SK-N-DZ (cell line): ENCODE measurements around the gene KRT17.
"Not testable (repeated sequence)": the region's sequence is repeated elsewhere in the genome, so short reads cannot be mapped to it uniquely, and the experiment has no call there.

Source experiments
- DNase-seq: peaks from one replicate; pipeline ENCODE4 v3.0.0-alpha.2; 2015; ENCODE audit warnings: low spot score

KRT17 gene

DNA sequence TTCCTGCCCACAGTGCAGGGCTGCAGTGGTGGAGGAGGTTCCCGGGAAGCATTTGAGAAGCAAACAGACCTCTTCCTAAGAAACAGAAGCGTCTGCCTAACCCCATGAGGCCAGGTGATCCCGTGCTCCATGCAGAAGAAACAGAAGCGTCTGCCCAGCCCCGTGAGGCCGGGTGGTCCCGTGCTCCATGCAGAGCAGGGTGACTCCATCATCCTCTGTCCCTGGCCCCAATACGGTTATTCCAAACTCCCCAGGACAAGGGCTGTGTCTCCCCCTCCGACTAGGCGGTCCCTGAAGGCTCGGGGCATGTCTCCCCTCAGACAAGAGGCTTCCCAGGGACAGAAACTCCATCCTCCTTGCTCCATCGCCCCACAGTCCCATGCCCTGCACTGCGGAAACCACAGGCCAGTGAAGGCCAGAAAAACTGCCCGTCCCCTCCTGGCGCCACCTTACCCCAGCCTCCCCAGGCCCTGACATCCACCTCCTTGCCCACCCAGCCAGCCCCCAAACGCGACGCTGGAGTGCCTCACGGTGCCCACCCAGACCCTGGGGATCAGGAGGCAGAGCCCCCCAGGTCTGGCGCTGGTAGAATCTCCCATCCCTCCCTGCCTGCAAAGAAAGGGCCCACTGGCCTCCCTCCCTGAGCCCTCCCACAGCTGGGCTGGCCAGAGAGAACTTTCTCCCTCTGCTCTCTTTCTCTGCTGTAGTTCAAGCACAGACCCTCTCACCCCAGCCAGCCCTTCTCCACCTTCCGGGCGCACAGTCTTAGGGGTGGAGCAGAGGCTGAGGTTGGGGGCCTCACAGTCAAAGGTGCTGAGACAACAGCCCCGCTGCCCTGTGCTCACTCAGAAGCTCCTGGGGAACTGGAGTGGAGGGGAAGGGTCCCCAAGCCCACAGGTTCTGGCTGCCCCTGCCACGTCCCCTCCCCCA, 30.6 kb upstream of the KRT17 start:
- DNase-seq, result no peak

DNA sequence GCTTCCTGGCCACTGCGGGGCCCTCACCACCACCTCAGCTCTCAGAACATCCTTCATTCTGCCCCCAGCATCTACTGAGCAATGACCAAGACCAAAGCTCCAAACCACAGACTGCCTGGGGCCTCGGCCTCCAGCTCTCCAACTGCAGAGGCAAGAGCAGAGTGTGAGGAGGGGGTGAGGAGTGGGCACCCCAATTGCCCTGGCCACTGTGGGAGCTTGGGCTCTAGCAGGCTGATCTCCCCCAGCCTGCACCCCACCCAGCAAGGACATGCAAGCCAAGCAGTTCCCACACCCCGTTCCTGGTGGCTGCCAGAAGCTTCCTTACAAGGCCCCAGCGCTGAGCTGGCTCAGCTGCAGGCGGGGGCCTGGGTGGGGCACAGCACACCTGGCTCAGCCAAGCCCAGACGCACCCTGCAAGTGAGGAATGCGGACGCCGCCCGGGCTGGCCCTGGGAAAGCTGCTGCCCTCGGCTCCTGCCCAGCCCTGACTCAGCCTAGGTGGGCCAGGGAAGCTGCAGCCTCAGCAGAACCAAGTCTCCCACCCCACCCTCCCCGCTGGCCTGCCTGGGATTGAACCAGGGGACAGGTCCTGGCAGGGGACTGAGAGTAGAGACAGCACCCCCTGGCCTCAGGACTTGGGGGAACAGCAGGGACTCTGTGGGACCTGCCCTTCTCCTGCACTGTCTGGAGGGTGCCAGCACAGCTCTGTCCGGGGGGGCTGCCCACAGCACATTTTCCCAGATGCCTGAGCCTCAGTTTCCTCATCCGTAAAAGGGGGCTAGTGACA, 29.7 kb upstream of the KRT17 start:
- DNase-seq, result no peak

DNA sequence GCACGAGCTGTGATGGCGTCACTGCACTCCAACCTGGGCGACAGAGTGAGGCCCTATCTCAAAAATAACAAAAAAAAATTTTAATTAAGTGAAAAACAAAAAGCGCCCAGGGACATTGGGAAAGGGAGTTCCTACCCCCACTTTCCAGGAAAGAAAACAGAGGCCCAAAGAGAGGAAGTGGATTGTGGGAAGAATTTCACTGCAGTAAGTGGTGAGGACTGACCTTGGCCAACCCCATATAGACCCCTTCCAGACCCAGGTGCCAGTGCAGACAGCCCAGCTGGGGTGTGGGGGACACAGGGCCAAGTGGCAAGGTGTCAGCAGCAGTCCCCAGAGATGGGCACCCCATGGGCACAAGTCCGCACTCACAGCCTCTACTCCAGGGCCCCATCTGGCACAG, 29.0 kb upstream of the KRT17 start:
- DNase-seq, result no peak

- no peak for DNase-seq
Observed at GRCh38 chr17:41652461-41652970, 28.1 kb upstream of the KRT17 start.

GRCh38 chr17:41651625-41652460, 27.5 kb upstream of the KRT17 start:
- DNase-seq, result no peak

DNA sequence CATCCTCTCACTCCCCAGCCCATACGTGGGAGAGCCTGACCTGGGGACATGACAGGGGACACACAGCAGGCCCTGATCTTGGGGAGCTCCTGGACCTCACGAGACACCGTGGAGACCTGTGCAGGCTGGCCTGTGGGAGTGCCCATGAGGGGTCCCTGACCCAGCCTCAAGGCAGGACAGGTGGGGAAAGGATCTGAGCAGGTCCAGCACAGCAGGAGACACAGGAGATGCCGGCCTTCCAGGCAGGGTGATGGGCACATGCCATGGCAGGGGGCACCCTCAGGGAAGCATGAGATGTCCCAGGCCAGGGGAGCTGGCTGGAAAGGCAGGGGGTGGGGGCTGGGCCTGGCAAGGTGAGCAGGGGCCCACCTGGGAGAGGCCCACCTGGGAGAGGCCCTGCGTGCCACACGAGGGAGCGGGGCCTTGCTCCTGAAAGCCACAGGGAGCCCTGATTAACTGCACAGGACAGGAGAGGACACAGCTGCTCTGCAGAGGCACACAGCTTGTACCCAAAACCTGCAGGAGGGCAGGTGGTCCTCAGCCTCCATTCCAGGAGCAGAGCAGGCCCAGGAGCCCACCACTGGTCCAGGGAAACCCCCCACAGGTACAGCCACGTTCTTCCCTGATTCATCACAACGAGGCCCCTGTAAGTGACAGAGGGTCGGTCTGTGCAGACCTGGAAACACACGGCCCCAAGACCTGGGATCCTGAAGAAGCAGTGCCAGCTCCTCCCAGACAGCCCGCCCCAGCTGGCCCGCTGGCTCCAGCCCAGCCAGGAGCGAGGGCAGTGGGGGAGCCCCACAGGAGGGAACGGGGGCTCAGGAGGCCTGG, 26.6 kb upstream of the KRT17 start:
- DNase-seq, result no peak

GRCh38 chr17:41649923-41650519, 25.6 kb upstream of the KRT17 start:
- DNase-seq, result no peak

DNA sequence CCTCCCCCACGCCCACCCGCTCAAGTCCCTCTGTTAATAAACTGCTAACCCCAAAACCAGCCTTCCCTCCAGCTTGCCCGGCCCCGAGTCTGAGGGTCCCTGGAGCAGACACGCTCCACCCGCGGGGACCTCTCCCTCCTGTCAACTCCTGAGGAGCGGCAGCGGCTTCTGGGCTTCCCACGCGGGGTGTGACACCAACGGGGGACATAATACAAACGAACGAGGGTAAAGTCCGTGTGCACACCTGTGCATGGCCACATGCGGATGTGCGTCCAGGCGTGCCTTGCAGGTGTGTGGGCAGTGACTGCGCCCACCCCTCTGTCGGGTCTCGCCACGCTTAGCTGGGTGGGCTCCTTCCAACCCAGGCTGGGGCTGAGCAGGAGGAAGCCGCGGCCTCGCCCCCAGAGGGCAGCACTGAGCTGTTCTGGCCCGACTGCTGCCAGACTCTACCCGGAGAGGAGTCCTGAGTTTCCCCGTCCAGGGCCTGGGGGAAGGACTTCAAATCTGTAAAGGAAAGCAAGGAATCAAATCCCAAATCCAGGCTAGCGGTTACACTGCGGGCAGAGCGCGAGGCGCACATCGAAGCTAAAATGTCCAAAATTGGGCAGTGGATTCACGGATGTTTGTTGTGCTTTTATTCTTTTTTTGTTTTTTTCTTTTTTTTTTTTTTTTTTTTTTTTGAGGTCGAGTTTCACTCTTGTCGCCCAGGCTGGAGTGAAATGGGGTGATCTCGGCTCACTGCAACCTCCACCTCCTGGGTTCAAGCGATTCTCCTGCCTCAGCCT, 24.2 kb upstream of the KRT17 start:
- peak; percentile 82 for DNase-seq

DNA sequence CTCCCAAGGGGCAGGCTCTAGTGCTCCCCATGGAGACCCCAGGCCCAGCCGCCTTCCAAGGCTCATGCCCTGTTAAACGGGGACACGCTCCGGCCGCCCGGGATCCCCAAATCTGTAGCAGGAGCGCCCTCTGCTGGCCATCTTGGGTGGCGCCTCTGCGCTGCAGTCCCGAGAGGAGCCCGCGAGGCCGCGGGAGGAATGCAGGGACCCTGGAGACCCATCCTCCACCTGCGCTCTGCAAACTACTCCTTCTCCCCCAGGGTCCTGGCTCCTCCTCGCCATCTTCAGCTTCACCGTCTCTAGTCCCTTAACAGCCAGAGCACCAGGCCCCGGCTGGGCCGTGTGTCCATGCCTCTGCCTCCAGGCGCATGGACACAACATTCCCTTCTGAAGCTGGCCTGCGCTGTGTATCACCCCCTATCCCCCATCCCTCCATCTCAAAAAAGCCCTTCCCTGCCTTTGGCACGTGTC, 23.6 kb upstream of the KRT17 start:
- peak; percentile 87 for DNase-seq

GRCh38 chr17:41647038-41647813, 22.9 kb upstream of the KRT17 start:
- DNase-seq, result peak; percentile 82

- no peak for DNase-seq
Observed at GRCh38 chr17:41642252-41643156, 18.1 kb upstream of the KRT17 start.

DNA sequence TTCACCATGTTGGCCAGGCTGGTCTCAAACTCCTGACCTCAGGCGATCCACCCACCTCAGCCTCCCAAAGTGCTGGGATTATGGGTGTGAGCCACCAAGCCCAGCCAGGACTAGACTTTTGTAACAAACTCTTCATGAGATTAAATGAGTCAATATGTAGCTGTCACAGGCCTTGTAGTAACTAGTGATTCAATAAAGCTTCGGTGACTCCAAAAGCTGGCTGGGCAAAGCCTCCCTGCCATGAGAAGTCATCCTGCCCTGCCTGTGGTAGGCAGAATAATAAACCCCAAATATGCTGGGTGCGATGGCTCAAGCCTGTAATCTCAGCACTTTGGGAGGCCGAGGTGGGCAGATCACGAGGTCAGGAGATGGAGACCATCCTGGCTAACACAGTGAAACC, 16.2 kb upstream of the KRT17 start:
- DNase-seq, result not testable (repeated sequence)

DNA sequence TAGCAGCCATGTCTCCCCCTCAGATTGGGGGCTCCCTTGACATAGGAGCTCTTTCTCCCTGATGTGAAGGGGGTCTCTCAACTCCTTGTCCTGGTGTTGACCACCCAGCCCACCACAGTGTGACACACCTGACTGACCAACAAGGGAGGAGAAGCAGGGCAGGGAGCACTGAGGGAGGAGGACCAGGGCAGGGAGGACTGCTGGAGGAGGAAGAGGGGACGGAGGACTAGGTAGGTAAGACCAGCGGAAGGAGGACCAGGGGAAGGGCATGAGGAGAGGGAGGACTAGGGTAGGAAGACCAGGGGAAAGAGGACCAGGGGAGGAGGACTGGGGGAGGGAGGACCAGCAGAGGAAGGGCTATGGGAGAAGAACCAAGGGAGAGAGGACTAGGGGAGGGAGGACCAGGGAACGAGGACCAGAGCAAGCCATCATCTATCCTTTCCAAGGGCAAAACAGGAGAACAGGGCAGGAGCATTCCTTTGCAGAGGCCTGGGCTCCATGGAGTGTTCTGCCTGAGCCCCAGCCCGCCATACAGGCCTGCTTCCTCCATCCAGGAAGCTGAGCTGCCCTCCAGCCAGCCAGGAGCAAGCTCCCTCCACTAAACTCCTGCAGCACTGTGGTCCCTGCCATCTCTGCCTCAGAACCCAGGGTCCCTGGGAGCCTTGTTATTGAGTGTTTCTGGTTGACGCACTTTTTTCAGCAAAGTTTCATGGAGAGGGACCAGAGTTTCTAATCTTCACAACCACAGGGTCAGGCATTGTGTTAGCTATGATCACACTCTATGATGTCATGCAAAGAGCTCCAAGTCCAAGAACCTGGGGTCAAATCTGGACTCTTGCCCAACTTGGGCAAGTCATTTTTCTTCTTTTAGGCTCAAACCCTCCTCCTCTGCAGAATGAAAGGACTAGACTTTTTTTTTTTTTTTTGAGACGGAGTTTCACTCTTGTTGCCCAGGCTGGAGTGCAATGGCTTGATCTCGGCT, 15.4 kb upstream of the KRT17 start:
- no peak for DNase-seq

GRCh38 chr17:41638941-41639340, 14.6 kb upstream of the KRT17 start:
- no peak for DNase-seq

GRCh38 chr17:41638194-41638593, 13.8 kb upstream of the KRT17 start:
- no peak for DNase-seq

GRCh38 chr17:41636652-41637051, 12.3 kb upstream of the KRT17 start:
- DNase-seq, result no peak
